Measurements from ENCODE around the gene MMD2.
"Not testable (repeated sequence)": the region's sequence is repeated elsewhere in the genome, so short reads cannot be mapped to it uniquely, and the experiment has no call there.

The MMD2 gene

GRCh38 chr7:4893188-4893587 is 65.8 kb downstream of the MMD2 start:
- DNase-seq, result not testable (repeated sequence)

DNA sequence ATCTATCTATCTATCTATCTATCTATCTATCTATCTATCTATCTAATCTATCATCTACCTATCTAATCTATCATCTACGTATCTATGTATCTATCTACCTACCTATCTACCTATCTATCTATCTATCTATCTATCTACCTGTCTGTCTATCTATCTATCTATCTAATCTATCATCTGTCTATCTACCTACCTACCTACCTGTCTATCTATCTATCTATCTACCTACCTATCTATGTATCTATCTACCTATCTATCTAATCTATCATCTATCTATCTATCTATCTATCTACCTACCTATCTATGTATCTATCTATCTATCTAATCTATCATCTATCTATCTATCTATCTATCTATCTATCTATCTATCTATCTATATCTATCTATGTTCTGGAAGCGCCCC is 67.5 kb downstream of the MMD2 start:
- DNase-seq, result not testable (repeated sequence)

GRCh38 chr7:4889682-4890081 is 69.3 kb downstream of the MMD2 start:
- no peak for DNase-seq

DNA sequence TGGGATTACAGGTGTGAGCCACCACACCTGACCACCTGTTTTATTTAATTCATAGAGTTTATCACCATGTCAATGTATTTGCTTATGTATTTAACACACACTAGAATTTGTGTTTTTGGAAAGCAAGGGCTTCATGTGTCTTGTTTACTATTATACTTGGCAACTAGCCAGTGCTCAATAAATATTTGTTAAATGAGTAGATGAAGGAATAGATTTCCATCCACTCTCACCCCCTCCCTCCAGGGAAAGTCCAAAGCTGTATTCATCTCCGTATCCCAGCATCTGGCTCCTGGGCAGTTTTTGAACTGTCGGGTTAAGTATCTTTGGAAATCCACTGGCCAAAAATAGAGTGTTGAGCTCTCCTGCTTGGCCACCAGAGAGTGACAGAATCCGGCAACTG is 70.8 kb downstream of the MMD2 start:
- DNase-seq, result no peak

DNA sequence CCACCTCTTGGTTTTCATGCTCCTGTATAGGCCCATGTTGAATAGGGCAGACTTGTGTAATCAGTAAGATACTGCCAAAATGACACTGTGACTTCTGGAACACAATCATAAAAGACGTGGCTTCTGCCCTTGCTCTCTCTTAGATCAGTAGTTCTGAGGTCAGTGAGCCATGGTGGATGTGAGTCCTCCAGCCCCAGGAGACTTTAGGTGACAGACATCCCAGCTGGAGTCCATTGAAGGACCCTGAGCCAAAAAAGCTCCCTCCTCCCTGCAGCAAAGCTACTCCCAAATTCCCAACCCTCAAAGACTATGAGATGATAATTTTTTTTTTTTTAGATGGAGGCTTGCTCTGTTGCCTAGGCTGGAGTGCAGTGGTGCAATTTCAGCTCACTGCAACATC is 72.3 kb downstream of the MMD2 start:
- DNase-seq, result no peak

GRCh38 chr7:4885317-4885807 is 73.6 kb downstream of the MMD2 start:
- DNase-seq, result no peak

DNA sequence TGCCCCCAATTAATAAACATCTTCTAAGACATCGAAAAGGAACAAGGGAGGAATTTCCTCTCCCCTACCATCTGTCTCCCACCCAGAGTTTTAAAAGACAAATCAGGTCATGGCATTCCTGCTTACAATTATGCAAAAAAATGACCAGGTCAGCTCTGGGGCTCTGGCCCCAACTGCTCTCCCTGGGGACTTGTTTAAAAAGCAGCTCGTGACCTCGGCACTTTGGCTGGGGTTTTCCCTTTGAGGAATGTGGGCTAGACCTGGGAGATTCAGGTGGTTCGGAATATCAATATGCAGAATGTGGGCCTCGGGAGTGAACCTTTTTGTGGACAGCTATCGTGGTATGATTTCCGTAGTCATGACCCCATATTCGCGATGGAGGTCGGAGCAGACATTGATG is 74.8 kb downstream of the MMD2 start:
- DNase-seq, result no peak

GRCh38 chr7:4883372-4884144 is 75.4 kb downstream of the MMD2 start, which contains the start of gene RADIL:
Gene RADIL, minus strand, starts transcription at chr7:4883716. Its CDS starts 5,577 bp downstream, at chr7:4878139.
- peak; percentile 94 for DNase-seq

DNA sequence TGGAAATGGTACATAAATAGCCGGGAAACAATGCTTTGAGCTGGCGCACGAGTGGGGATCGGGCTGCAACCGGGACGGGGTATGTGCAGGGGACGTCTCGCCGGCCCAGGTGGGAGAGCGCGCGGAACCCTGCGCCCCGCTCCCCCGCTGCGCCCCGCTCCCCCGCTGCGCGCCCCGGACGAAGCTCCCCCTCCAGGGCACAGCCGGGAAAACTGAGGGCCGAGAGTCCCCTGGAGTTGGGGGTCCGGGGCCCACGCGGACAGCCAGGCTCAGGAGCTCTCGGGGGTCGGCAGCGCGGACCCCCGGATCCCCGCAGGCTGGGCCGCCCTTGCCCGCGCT is 76.0 kb downstream of the MMD2 start:
- no peak for DNase-seq

DNA sequence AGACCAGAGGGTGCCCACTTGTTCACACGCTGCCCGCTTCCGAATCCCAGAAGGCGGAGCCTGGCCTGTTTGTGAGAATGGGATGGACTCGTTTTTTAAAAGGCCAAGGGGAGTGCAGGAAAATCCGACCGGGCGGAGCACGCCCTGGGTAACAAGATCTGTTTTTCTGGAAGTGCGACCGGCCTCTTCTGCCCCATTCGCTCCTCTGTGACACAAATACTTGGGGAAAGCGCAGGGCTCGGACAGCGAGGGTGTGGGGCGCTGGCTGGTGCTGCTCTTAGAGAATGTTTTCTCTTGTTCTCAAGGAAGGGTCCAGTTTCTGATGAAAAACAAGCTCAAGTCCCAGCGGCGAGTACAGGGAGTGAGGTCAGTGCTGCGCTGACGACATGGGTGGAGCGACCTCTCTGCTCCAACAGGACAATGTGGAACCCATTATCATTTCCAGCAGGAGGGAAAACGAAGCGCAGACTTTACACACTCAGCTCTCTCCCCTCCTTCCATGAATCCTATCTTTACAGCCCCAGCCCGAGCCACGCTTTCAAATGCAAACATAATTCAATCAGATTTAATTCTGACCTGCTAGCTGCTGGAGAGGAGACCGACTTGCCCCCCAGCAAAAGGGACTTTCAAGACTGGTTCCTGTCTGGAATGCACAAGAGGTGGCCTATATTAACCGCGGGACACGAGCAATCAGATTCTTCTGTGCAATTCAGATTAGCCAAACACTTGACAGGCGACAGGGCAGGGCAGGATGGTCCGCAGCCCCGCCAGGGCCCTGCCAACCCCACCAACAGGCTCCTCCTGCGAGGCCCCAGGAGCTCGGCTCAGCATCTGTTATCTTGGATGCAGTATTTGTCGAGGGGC is 76.6 kb downstream of the MMD2 start:
- peak; percentile 86 for DNase-seq

DNA sequence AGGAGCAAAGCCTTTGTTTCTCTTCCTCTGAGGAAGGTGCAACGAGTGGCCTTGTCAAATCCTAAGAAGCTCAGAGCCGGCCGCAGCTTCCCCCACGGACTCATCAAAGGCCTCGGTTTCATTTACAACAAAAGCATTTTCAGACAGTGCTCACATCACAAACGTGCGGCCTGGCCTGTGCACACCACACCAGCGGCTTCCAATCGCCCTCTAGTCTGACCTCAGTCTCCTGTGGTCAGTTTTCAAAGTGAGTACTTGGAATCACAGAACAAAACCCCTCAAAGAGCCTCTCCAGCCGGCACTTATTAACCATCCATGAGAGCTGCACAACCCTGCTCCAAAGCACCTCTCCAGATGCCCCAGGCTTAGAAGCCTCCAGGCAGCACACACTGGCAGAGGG is 78.8 kb downstream of the MMD2 start:
- DNase-seq, result peak; percentile 54

- peak; percentile 32 for DNase-seq
Measured at GRCh38 chr7:4879396-4880081, 79.4 kb downstream of the MMD2 start.

GRCh38 chr7:4878336-4879335 is 80.4 kb downstream of the MMD2 start:
- DNase-seq, result peak; percentile 42

DNA sequence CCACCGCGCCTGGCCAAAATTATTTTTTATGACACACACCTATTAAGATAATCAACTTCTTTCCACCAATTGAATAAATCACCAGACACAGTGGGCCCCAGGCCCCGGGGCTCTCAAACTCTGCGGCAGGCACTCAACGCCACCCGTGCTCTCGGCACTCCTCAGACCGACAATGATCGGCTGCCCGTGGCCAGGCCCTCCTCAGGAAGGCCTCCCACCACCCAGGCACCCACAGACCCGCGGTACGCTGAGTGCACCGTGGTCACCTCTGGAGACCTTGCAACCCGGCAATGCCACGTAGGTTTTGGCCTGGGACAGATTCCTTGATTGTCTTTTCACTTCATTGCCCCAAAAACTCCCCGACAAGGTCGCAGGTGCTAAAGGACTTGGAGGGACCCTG is 82.4 kb downstream of the MMD2 start:
- DNase-seq, result no peak

GRCh38 chr7:4875391-4875790 is 83.6 kb downstream of the MMD2 start:
- DNase-seq, result no peak

GRCh38 chr7:4873071-4873944 is 85.7 kb downstream of the MMD2 start:
- DNase-seq, result no peak

- DNase-seq, result no peak
Measured at GRCh38 chr7:4871930-4872675, 86.9 kb downstream of the MMD2 start.

GRCh38 chr7:4871056-4871680 is 87.8 kb downstream of the MMD2 start:
- DNase-seq, result no peak

- no peak for DNase-seq
Measured at GRCh38 chr7:4868493-4868892, 90.5 kb downstream of the MMD2 start.
